Keratinocyte (primary cell): ENCODE data around the gene CNR1.

Source experiments
- CTCF ChIP-seq, 3 experiments: IDR thresholded peaks in 1 of 3; conservative IDR thresholded peaks in 1 of 3; optimal IDR thresholded peaks in 1 of 3; 2 replicates in 2 of 3; 3 replicates in 1 of 3; pipeline versions ENCODE3 to v1.5.1; 2011; ENCODE audit warnings: low read length in 3 of 3, mild to moderate bottlenecking in 3 of 3, moderate library complexity in 2 of 3, control low read depth in 1 of 3, inconsistent platforms in 1 of 3; ENCODE audit not compliant: insufficient read depth in 2 of 3; ENCODE audit errors: extremely low read depth in 1 of 3
- EZH2 ChIP-seq: IDR thresholded peaks from one replicate; pipeline ENCODE4 v1.6.1; 2012; ENCODE audit warnings: inconsistent platforms, mild to moderate bottlenecking, low read length, moderate library complexity

GRCh38 chr6:88120635-88121034, 45.5 kb downstream of the CNR1 start:
- TF ChIP-seq EZH2 (no peak), CTCF (optimal IDR thresholded peaks at IDR 0.05 in 1 of 3, IDR thresholded peaks at IDR 0.05 in 1 of 3, conservative IDR thresholded peaks at IDR 0.05 in 1 of 3; ENCODE audit: extremely low read depth in 1 of 3, insufficient read depth in 2 of 3, low read length in 3 of 3) (no peak)
